Ovary (tissue), 3 donors: ENCODE results near the gene CEP85L.

Experiments used
- CTCF ChIP-seq, 3 donors: fragments of 450-650 bp in 2 of 3; fragments of 200-600 bp in 1 of 3; IDR thresholded peaks; one replicate each; pipeline versions ENCODE4 v1.5.1 to v1.8.0; 2016 to 2022; ENCODE audit warnings: antibody characterized with exemption in 3 of 3, mild to moderate bottlenecking in 1 of 3
- EP300 ChIP-seq: sonication (generic); formaldehyde crosslinking; IDR thresholded peaks from one replicate; pipeline ENCODE4 v1.6.1; 2017; ENCODE audit warnings: antibody characterized with exemption
- POLR2A ChIP-seq: fragments of 450-650 bp; IDR thresholded peaks from one replicate; pipeline ENCODE4 v1.6.1; 2017; ENCODE audit warnings: antibody characterized with exemption, mild to moderate bottlenecking, moderate library complexity
- donor health status: DM: no; HTN: no; CAD: no.

DNA sequence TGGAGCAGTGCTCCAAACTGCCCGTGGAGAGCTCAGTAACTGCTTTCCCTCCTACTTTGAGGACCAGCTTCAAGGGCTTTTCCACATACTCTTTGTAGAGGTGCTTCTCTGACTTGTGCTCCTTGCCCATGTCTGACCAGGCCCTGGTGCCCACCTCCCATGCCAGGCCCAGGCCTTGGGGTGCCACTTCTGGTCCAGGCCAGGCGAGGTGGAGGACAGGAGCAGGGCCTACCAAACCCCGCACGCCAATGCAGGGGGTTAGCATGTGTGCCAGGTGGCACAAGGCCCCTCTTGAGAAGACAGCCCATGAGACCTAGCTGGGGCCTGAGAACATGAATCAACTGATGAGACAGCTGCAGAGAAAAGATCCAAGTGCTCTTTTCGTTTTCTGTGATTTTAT is 150.3 kb downstream of the CEP85L start:
- TF ChIP-seq CTCF (IDR thresholded peaks at IDR 0.05) = no peak
- no peak for TF ChIP-seq POLR2A
- TF ChIP-seq EP300 = no peak
